HepG2 (cell line): ENCODE results near the gene FCHO1. TPM values are rescaled to one million over a fixed set of nuclear protein-coding genes. Genes with fewer than 3 reads are reported as not detected.

Source experiments
- AGO2 ChIP-seq: fragments of 200-400 bp; formaldehyde crosslinking; optimal IDR thresholded peaks from 2 replicates; pipeline ENCODE3; 2017; ENCODE audit warnings: mild to moderate bottlenecking, low read depth, low read length, moderate library complexity
- AHR ChIP-seq: IDR thresholded peaks from 2 replicates; pipeline ENCODE4 v1.6.1; 2018; ENCODE audit warnings: missing genetic modification reagents, missing compliant biosample characterization
- SPEN ChIP-seq: sonication (generic); formaldehyde crosslinking; IDR thresholded peaks from 2 replicates; pipeline ENCODE4 v1.5.1; 2020; ENCODE audit warnings: low read depth, mild to moderate bottlenecking, missing genetic modification reagents
- ZBTB33 ChIP-seq: sonication (generic); formaldehyde crosslinking; IDR thresholded peaks from 2 replicates; pipeline ENCODE4 v1.4.0; 2020; ENCODE audit warnings: missing genetic modification reagents
- ZBTB34 ChIP-seq: sonication (generic); formaldehyde crosslinking; IDR thresholded peaks from 2 replicates; pipeline ENCODE4 v1.8.0; 2022; ENCODE audit warnings: mild to moderate bottlenecking, missing genetic modification reagents
- ZBTB7A ChIP-seq: sonication (generic); formaldehyde crosslinking; IDR thresholded peaks from 2 replicates; pipeline ENCODE4 v1.8.0; 2022; ENCODE audit warnings: mild to moderate bottlenecking, missing genetic modification reagents
- ZFP41 ChIP-seq: sonication (generic); formaldehyde crosslinking; IDR thresholded peaks from 2 replicates; pipeline ENCODE4 v1.4.0; 2020; ENCODE audit warnings: mild to moderate bottlenecking, missing genetic modification reagents, borderline replicate concordance
- ZFX ChIP-seq: sonication (generic); formaldehyde crosslinking; IDR thresholded peaks from 2 replicates; pipeline ENCODE4 v1.4.0; 2020; ENCODE audit warnings: mild to moderate bottlenecking, low read depth, missing genetic modification reagents, moderate library complexity
- ZNF20 ChIP-seq: sonication (generic); formaldehyde crosslinking; IDR thresholded peaks from 2 replicates; pipeline ENCODE4 v1.4.0; 2020; ENCODE audit warnings: mild to moderate bottlenecking, moderate library complexity, missing genetic modification reagents
- ZNF768 ChIP-seq: sonication (generic); formaldehyde crosslinking; IDR thresholded peaks from 2 replicates; pipeline ENCODE4 v1.4.0; 2020; ENCODE audit warnings: missing genetic modification reagents
- polyA plus RNA-seq, 8 experiments: library from polyadenylated mRNA; depleted of rRNA in 3 of 8; stranded (reverse) in 7 of 8; unstranded in 1 of 8; fragments of >200 nt; fragmentation: Illumina TruSeq in 4 of 8; extraction: Trizol in 4 of 8; gene quantifications; 2 replicates each; pipeline versions ENCODE4 v1.2.1 to v1.2.3, GENCODE V29; 2011 to 2016; ENCODE audit warnings: low read depth in 4 of 8, missing spikeins in 1 of 8, mixed read lengths in 1 of 8; ENCODE audit not compliant: insufficient read depth in 1 of 8
- total RNA-seq, 5 experiments: library from RNA; depleted of rRNA; stranded (reverse); fragments of >200 nt; fragmentation: Illumina TruSeq; extraction: Trizol; gene quantifications; 2 replicates each; pipeline ENCODE4 v1.2.3, GENCODE V29; 2016; ENCODE audit warnings: low read depth in 1 of 5
- TF ChIP-seq, protein P1 (sequence below): sonication (generic); formaldehyde crosslinking; IDR thresholded peaks from 2 replicates; pipeline ENCODE4 v1.4.0; 2020; ENCODE audit warnings: missing genetic modification reagents
- TF ChIP-seq, protein P2 (sequence below): fragments of 450-650 bp; IDR thresholded peaks from 2 replicates; pipeline ENCODE4 v1.6.1; 2016

FCHO1 gene
- total and polyA plus RNA-seq, 2 of the 13 experiments (the other 11 are each of a cell fraction or from before 2014, with no cell fraction given), result 1.3 to 3.1 TPM

DNA sequence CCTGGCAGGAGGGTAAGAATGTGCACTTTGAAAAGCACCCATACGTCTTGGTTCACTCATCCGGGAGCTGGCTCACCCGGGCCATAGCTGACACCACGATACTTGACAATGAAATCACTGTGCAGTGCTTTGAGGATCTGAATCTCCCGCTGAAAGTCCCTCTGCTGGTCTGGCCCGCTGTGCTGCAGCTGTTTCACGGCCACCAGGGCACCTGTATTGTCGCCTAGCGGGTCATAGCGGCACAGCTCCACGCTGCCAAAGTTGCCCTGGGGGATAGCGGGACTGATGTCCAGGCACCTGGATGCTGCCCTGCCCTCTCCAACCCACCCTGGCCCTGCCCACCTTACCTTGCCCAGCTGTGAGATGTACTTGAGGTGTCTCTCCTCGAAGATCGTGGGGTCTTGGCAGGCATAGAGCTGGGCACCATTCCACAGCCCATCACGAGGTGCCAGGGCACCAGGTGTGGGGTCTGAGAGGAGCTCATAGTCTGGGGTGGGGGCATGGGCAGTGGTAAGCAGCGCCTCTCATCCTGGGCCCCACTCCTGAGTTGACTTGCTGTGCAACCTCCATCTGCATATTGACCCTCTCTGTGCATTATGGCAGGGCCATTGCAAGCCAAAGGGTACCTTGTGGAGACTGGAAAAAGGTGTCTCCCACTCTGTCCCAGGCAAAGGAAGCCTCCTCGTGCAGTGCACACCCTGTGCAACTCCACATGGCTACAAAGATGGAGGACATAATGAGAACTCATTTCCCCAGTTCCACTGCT, 81.3 kb downstream of the FCHO1 start (continued):
- peak; percentile 79 for TF ChIP-seq ZBTB33 (CRISPR knock-in tag)
- peak; percentile 92 for TF ChIP-seq ZNF768
- TF ChIP-seq ZNF20 (CRISPR knock-in tag), result no peak
- no peak for TF ChIP-seq ZBTB7A (CRISPR knock-in tag)
- TF ChIP-seq, protein P1, sequence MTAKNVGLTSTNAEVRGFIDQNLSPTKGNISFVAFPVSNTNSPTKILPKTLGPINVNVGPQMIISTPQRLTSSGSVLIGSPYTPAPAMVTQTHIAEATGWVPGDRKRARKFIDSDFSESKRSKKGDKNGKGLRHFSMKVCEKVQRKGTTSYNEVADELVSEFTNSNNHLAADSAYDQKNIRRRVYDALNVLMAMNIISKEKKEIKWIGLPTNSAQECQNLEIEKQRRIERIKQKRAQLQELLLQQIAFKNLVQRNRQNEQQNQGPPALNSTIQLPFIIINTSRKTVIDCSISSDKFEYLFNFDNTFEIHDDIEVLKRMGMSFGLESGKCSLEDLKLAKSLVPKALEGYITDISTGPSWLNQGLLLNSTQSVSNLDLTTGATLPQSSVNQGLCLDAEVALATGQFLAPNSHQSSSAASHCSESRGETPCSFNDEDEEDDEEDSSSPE (CRISPR knock-in tag), result no peak
- no peak for TF ChIP-seq AHR (CRISPR knock-in tag)
- TF ChIP-seq AGO2, result peak; percentile 45
- no peak for TF ChIP-seq ZFX (CRISPR knock-in tag)
- no peak for TF ChIP-seq SPEN (CRISPR knock-in tag)
- TF ChIP-seq, protein P2, sequence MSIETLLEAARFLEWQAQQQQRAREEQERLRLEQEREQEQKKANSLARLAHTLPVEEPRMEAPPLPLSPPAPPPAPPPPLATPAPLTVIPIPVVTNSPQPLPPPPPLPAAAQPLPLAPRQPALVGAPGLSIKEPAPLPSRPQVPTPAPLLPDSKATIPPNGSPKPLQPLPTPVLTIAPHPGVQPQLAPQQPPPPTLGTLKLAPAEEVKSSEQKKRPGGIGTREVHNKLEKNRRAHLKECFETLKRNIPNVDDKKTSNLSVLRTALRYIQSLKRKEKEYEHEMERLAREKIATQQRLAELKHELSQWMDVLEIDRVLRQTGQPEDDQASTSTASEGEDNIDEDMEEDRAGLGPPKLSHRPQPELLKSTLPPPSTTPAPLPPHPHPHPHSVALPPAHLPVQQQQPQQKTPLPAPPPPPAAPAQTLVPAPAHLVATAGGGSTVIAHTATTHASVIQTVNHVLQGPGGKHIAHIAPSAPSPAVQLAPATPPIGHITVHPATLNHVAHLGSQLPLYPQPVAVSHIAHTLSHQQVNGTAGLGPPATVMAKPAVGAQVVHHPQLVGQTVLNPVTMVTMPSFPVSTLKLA, result no peak
- no peak for TF ChIP-seq ZFP41 (CRISPR knock-in tag)
- TF ChIP-seq ZBTB34 (CRISPR knock-in tag), result no peak
